Measurements from ENCODE around the gene PPP4R1. TPM values are rescaled to one million over a fixed set of nuclear protein-coding genes. Genes with fewer than 3 reads are reported as not detected.

The PPP4R1 gene
- total RNA-seq, 1 experiment from 2014 or later: 66.7 TPM

GRCh38 chr18:9612215-9612830 lies 2.0 kb downstream of the PPP4R1 start (continued):
- TF ChIP-seq ZBTB33 (IDR thresholded peaks at IDR 0.05; ENCODE audit: extremely low read depth, insufficient replicate concordance, low read length): no peak
- TF ChIP-seq ATF3 (IDR thresholded peaks at IDR 0.05): no peak

- DNase-seq (ENCODE audit: low read depth, low spot score): no peak
- ATAC-seq: no peak
- no TSS peak for BruUV-seq (replicated peaks)
- no peak overlapping the region for H2AFZ ChIP-seq (ENCODE audit: low read depth, low read length, poor library complexity, severe bottlenecking)
- H3K9me2 ChIP-seq (ENCODE audit: insufficient read depth): no peaks in the 10 kb centered on the region
- no peaks in the 10 kb centered on the region for H3K9me3 ChIP-seq (ENCODE audit: control insufficient read depth in 1 of 2, insufficient read depth in 1 of 2, low read depth in 1 of 2, low read length in 2 of 2)
- H3K4me1 ChIP-seq (ENCODE audit: control insufficient read depth in 1 of 2, insufficient read depth in 2 of 2, low read length in 2 of 2): peaks cover 11 to 23% of the 10 kb centered on the region in 2 experiments
- H3K79me2 ChIP-seq (ENCODE audit: insufficient read depth, low read length): peaks cover 97% of the 10 kb centered on the region
- H3K9ac ChIP-seq (ENCODE audit: low read length): no peak overlapping the region
- ChIA-PET POLR2A (no interaction called here), RAD21 (ENCODE audit: low non-redundant PET in 1 of 2, low total read pairs in 2 of 2, uncharacterized antibody in 2 of 2, unreplicated experiment in 2 of 2) (no interaction called here), CTCF (interaction anchor here (0.6 kb wide), 1 partner anchor 15 kb away, joined by 3 read pairs; no protein-coding TSS in a partner anchor)
- intact Hi-C loops (cut with micrococcal nuclease): no loop called here
- no peak overlapping the region for H3K27ac ChIP-seq (ENCODE audit: low read depth, low read length)
- no peak overlapping the region for H3K4me3 ChIP-seq (replicated peaks in 1 of 2; ENCODE audit: low read depth in 1 of 2, low read length in 2 of 2)
- 0 out of 2 replicates have a peak, but pooled peaks cover 4% of the 10 kb centered on the region for H4K20me1 ChIP-seq (ENCODE audit: insufficient read depth)
- peaks cover 4 to 10% of the 10 kb centered on the region in 2 experiments; a peak in 2 of 4 replicates for H3K36me3 ChIP-seq (ENCODE audit: control insufficient read depth in 1 of 2, insufficient read depth in 2 of 2, low read length in 2 of 2)
- H3K4me2 ChIP-seq (ENCODE audit: low read length): no peak overlapping the region
- TF ChIP-seq EZH2 (IDR thresholded peaks at IDR 0.05): no peak
- TF ChIP-seq POLR2A (IDR thresholded peaks at IDR 0.05; ENCODE audit: borderline replicate concordance, extremely low read depth, insufficient read depth, insufficient read length): no peak
- no peak for TF ChIP-seq CBX3 (IDR thresholded peaks at IDR 0.05; ENCODE audit: low read depth)
- no peaks in the 10 kb centered on the region for H3K27me3 ChIP-seq (ENCODE audit: insufficient read depth, low read length)
Measured at GRCh38 chr18:9609190-9609589, 5.2 kb downstream of the PPP4R1 start.

Measured in HCT116 (cell line).